Measurements from ENCODE around the gene PTPMT1. TPM values are rescaled to one million over a fixed set of nuclear protein-coding genes. Genes with fewer than 3 reads are reported as not detected.
A peak's percentile ranks its signal among the peaks of the same experiment; 100 is the strongest.

The PTPMT1 gene
- total RNA-seq, 2 experiments from 2014 or later = 46.9 to 49.2 TPM

GRCh38 chr11:47569646-47570045 lies 4.2 kb downstream of the PTPMT1 start:
- Mint-ChIP-seq H3K4me3 (no peak overlapping the region), H3K9me3 (no peaks in the 10 kb centered on the region), H3K36me3 (ENCODE audit: low read depth) (peaks cover 20% of the 10 kb centered on the region), H3K27ac (no peak overlapping the region), H3K27me3 (ENCODE audit: low read depth) (no peaks in the 10 kb centered on the region), H3K4me1 (ENCODE audit: low read depth) (peaks cover 25% of the 10 kb centered on the region)
- CTCF ChIA-PET = interaction anchor here (0.6 to 0.7 kb wide), 3 partner anchors 28 to 754 kb away, joined by 3 read pairs; no protein-coding TSS in a partner anchor
- no peak for DNase-seq
- intact Hi-C loops (cut with micrococcal nuclease) = no loop called here

DNA sequence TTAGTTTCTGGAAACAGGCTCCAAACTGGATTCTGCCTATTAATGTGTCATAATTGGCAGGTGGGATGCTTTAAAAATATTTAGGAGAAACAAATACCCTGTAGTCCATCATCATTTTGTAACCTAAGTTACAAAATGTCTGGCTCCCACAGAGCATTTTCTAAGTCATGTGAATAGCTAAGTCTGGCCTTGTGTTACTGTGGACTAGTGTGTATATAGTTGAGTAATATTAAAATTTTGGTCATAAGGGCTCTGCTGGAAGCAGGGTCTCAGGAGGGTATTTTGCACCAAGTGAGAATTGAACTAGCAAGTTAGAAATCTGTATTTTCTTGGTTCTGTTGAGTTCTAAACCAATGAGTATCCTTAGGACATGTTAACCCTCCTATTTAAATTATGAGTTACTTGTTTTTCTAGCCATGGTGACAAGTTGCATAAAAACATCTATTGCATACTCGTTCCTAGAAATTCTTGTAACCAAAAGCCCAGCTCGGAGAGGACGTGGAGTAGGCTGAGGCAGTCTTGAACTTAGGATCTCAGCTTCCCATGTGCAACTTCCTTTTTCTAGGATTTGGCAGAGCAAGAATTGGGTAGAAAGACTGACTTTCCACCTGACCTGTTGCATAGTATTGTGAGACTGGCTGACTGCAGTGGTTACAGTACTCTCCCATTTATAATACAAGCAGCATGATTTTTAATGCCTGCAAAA lies 5.4 kb downstream of the PTPMT1 start:
- CTCF ChIA-PET = interaction anchor here (0.6 kb wide), 1 partner anchor 11 kb away, joined by 4 read pairs; no protein-coding TSS in a partner anchor
- intact Hi-C loops (cut with micrococcal nuclease) = no loop called here

GRCh38 chr11:47571357-47571729 lies 5.9 kb downstream of the PTPMT1 start:
- peak overlapping the region; percentile 43 for H3K27ac Mint-ChIP-seq
- CTCF ChIA-PET = no interaction called here
- intact Hi-C loops (cut with micrococcal nuclease) = no loop called here
- peaks cover 24% of the 10 kb centered on the region for H3K4me1 Mint-ChIP-seq (ENCODE audit: low read depth)
- no peaks in the 10 kb centered on the region for H3K9me3 Mint-ChIP-seq
- peaks cover 26% of the 10 kb centered on the region for H3K36me3 Mint-ChIP-seq (ENCODE audit: low read depth)
- no peak for DNase-seq
- H3K27me3 Mint-ChIP-seq (ENCODE audit: low read depth) = no peaks in the 10 kb centered on the region
- no peak overlapping the region for H3K4me3 Mint-ChIP-seq

More for the DNA sequence above, 5.4 kb downstream of the PTPMT1 start:
- H3K27me3 Mint-ChIP-seq (ENCODE audit: low read depth) = no peaks in the 10 kb centered on the region
- peak overlapping the region; percentile 43 for H3K27ac Mint-ChIP-seq
- peaks cover 23% of the 10 kb centered on the region for H3K4me1 Mint-ChIP-seq (ENCODE audit: low read depth)
- H3K9me3 Mint-ChIP-seq = no peaks in the 10 kb centered on the region
- H3K36me3 Mint-ChIP-seq (ENCODE audit: low read depth) = peaks cover 24% of the 10 kb centered on the region
- DNase-seq = no peak
- no peak overlapping the region for H3K4me3 Mint-ChIP-seq

GRCh38 chr11:47571895-47572294 lies 6.5 kb downstream of the PTPMT1 start:
- Mint-ChIP-seq H3K4me1 (ENCODE audit: low read depth) (peaks cover 22% of the 10 kb centered on the region), H3K27ac (no peak overlapping the region), H3K9me3 (no peaks in the 10 kb centered on the region), H3K36me3 (ENCODE audit: low read depth) (peaks cover 27% of the 10 kb centered on the region), H3K27me3 (ENCODE audit: low read depth) (no peaks in the 10 kb centered on the region), H3K4me3 (no peak overlapping the region)
- DNase-seq = no peak
- intact Hi-C loops (cut with micrococcal nuclease) = no loop called here
- CTCF ChIA-PET = no interaction called here

GRCh38 chr11:47572715-47573255 lies 7.4 kb downstream of the PTPMT1 start:
- no peaks in the 10 kb centered on the region for H3K27me3 Mint-ChIP-seq (ENCODE audit: low read depth)
- intact Hi-C loops (cut with micrococcal nuclease) = no loop called here
- no peak for DNase-seq
- no peak overlapping the region for H3K27ac Mint-ChIP-seq
- H3K9me3 Mint-ChIP-seq = no peaks in the 10 kb centered on the region
- peaks cover 28% of the 10 kb centered on the region for H3K4me1 Mint-ChIP-seq (ENCODE audit: low read depth)
- H3K36me3 Mint-ChIP-seq (ENCODE audit: low read depth) = peaks cover 31% of the 10 kb centered on the region
- CTCF ChIA-PET = no interaction called here
- no peak overlapping the region for H3K4me3 Mint-ChIP-seq

- H3K36me3 Mint-ChIP-seq (ENCODE audit: low read depth) = peaks cover 30% of the 10 kb centered on the region
- intact Hi-C loops (cut with micrococcal nuclease) = no loop called here
- no peak overlapping the region for H3K4me3 Mint-ChIP-seq
- no peak overlapping the region for H3K27ac Mint-ChIP-seq
- CTCF ChIA-PET = interaction anchor here (1.4 kb wide), 2 partner anchors 8 to 20 kb away, joined by 4 to 5 read pairs; partner anchors contain the start of genes CELF1 and PTPMT1
- no peak for DNase-seq
- no peaks in the 10 kb centered on the region for H3K27me3 Mint-ChIP-seq (ENCODE audit: low read depth)
- H3K9me3 Mint-ChIP-seq = no peaks in the 10 kb centered on the region
- peaks cover 33% of the 10 kb centered on the region for H3K4me1 Mint-ChIP-seq (ENCODE audit: low read depth)
These were observed 7.9 kb downstream of the PTPMT1 start for GRCh38 chr11:47573321-47573720.

DNA sequence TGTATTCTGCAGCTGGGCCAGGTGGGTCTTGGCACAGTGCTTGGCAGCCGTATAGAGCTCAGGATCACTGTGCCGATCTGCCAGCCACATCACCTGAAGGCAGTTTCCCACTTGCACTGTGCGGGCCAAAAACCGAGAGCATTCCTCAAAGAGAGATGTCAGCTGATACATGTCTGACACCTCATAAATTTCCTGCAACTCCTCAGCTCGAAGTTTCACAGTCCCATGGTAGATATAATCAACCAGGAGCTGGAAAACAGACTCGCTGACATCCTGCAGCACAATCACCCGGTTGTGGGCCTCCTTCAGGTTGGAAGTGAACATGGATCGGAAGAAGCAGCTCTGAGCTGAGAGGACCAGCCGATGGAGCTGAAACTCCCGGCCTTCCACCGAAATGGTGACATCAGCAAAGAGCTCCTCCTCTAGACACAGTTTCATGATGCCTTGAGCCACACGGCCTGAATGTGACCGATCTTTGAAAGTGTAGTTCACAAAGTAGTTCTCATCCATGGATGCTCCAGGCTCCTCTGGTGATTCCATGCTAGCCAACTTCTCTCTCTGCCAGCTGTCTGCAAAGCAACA lies 12.2 kb downstream of the PTPMT1 start:
- Mint-ChIP-seq H3K27ac (peak overlapping the region; percentile 70), H3K36me3 (ENCODE audit: low read depth) (peaks cover 41% of the 10 kb centered on the region), H3K9me3 (no peaks in the 10 kb centered on the region), H3K27me3 (ENCODE audit: low read depth) (no peaks in the 10 kb centered on the region), H3K4me3 (peak overlapping the region; percentile 97), H3K4me1 (ENCODE audit: low read depth) (peaks cover 46% of the 10 kb centered on the region)
- intact Hi-C loops (cut with micrococcal nuclease) = loop anchor here (1.0 to 2.0 kb wide), 4 partner anchors 137 to 271 kb away; partner anchors contain the start of genes AGBL2, FNBP4, NUP160 and SLC39A13
- CTCF ChIA-PET = interaction anchor here (0.6 to 0.9 kb wide), 2 partner anchors 9 to 58 kb away, joined by 4 read pairs; no protein-coding TSS in a partner anchor
- no peak for DNase-seq

DNA sequence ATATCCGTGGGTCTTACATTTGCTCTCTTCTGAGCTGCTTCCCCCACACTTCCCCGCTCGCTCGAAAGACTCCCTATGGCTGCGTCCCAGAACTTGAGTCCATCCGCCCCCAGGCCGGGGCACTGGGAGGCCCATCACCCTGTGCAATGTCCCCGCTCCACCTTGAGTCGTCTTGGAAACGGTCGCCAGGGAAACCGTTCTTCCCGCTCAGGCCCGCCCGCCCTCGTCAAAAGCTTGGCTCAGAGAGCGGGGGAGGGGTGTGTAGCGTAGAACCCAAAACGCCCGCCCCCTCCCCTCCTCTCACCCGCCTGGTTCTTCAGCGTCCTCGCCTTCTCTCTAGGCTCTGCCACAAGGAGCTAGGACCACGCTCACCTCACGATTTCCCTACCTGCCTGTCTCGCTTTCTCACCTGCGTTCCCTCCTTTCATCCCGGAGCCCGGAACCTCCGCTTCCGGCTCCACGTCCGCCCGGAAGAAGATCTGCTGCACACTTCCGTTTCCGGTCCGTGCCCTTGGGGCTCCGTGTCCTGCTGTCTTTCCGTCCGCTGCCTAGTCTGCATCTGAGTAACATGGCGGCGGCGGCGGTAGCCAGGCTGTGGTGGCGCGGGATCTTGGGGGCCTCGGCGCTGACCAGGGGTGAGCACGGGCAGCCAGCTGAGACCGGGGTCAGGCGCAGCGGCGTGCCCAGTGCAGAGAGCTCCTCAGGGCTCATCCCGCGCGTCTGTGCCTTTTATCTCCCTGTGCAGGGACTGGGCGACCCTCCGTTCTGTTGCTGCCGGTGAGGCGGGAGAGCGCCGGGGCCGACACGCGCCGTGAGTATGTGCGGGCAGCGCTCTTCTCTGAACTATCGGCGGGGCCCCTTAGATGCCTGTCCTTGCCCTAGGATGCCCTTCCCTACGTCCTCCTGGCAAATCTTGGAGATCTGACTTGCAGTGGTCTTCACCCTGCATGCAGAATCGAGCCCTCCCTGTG lies 13.4 kb downstream of the PTPMT1 start, which contains the start of the genes KBTBD4 and NDUFS3:
Gene KBTBD4 (minus strand): TSS at position 447 of the 971 bp plus-strand sequence. CDS start 19 bp downstream, at position 428.
Gene NDUFS3 (plus strand): TSS at position 551 of the 971 bp plus-strand sequence. CDS start 18 bp downstream, at position 569.
- intact Hi-C loops (cut with micrococcal nuclease) = loop anchor here (1.0 to 2.0 kb wide), 8 partner anchors 14 to 270 kb away; partner anchors contain the start of genes AGBL2, CELF1, FNBP4 and MTCH2
- Mint-ChIP-seq H3K36me3 (ENCODE audit: low read depth) (peaks cover 46% of the 10 kb centered on the region), H3K4me1 (ENCODE audit: low read depth) (peaks cover 44% of the 10 kb centered on the region)

DNA sequence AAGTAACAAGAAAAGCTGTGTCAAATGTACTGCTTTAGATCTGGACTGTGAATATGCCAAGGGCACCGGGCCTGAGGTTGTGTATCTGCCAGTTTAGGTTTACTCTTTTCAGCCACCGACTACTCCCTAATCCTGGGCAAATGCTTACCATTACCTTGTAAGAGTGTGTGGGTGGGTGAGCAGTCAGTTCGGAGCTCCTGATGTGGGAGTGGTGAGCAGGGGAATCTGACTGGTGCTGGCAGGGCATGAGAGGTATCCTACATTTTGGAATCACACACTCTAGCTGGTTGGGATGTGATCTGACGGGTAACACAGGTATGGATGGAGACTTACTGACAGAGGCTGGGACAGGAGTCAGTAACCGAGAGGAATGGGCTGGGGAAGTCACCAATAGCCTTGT lies 18.4 kb downstream of the PTPMT1 start:
- DNase-seq = no peak
- Mint-ChIP-seq H3K4me1 (ENCODE audit: low read depth) (peaks cover 19% of the 10 kb centered on the region), H3K9me3 (no peaks in the 10 kb centered on the region), H3K27ac (no peak overlapping the region), H3K4me3 (no peak overlapping the region), H3K36me3 (ENCODE audit: low read depth) (peaks cover 32% of the 10 kb centered on the region), H3K27me3 (ENCODE audit: low read depth) (no peaks in the 10 kb centered on the region)
- CTCF ChIA-PET = no interaction called here
- intact Hi-C loops (cut with micrococcal nuclease) = no loop called here

More for the DNA sequence above, 13.4 kb downstream of the PTPMT1 start, which contains the start of the genes KBTBD4 and NDUFS3:
- CTCF ChIA-PET = interaction anchor here (0.6 to 1.2 kb wide), 2 partner anchors 18 to 330 kb away, joined by 3 read pairs; partner anchors contain the start of gene ACP2
- H3K27ac Mint-ChIP-seq = peak within 1 kb of the TSS; percentile 97
- H3K4me3 Mint-ChIP-seq = peak within 1 kb of the TSS; percentile 97
- DNase-seq = peak; percentile 90
- H3K9me3 Mint-ChIP-seq = no peaks in the 10 kb centered on the region
- H3K27me3 Mint-ChIP-seq (ENCODE audit: low read depth) = no peaks in the 10 kb centered on the region

- peaks cover 4% of the 10 kb centered on the region for H3K4me1 Mint-ChIP-seq (ENCODE audit: low read depth)
- peaks cover 27% of the 10 kb centered on the region for H3K36me3 Mint-ChIP-seq (ENCODE audit: low read depth)
- H3K4me3 Mint-ChIP-seq = no peak within 1 kb of the TSS
- no peak within 1 kb of the TSS for H3K27ac Mint-ChIP-seq
- H3K9me3 Mint-ChIP-seq = no peaks in the 10 kb centered on the region
- H3K27me3 Mint-ChIP-seq (ENCODE audit: low read depth) = no peaks in the 10 kb centered on the region
- DNase-seq = no peak
- CTCF ChIA-PET = interaction anchor here (0.6 to 0.8 kb wide), 2 partner anchors 10 to 29 kb away, joined by 3 to 5 read pairs; no protein-coding TSS in a partner anchor
- intact Hi-C loops (cut with micrococcal nuclease) = no loop called here
These were observed 20.9 kb downstream of the PTPMT1 start, which contains the start of gene FAM180B for GRCh38 chr11:47586098-47586855. Gene FAM180B, plus strand, starts transcription at chr11:47586678. Its CDS starts 91 bp downstream, at chr11:47586769.

Data from activated naive CD4-positive, alpha-beta T cell treated with anti-CD3 and anti-CD28 coated beads for 36 hours (primary cell).